Measurements from ENCODE around the gene FBXO42.
"Not testable (repeated sequence)": the region's sequence is repeated elsewhere in the genome, so short reads cannot be mapped to it uniquely, and the experiment has no call there.

- TF ChIP-seq CTCF (IDR thresholded peaks at IDR 0.05; ENCODE audit: low read depth, low read length); POLR2A (IDR thresholded peaks at IDR 0.05; ENCODE audit: extremely low read depth, insufficient read length); MYC (IDR thresholded peaks at IDR 0.05; ENCODE audit: low read depth, low read length): not testable (repeated sequence)
- TF ChIP-seq, protein P1, sequence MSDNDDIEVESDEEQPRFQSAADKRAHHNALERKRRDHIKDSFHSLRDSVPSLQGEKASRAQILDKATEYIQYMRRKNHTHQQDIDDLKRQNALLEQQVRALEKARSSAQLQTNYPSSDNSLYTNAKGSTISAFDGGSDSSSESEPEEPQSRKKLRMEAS (IDR thresholded peaks at IDR 0.05; ENCODE audit: low read depth, low read length), result not testable (repeated sequence)
Measured at GRCh38 chr1:16257556-16257955, 94.7 kb downstream of the FBXO42 start.
